GM23338 (cell line): ENCODE measurements around the gene GTF2H4. TPM values are rescaled to one million over a fixed set of nuclear protein-coding genes. Genes with fewer than 3 reads are reported as not detected.

Experiments
- ATAC-seq: fragments of 200-7000 bp; cut with Tn5 transposase; 3 replicates; pipeline ENCODE4 v1.9.1; 2020
- DNase-seq: peaks from one replicate; pipeline ENCODE4 v3.0.0-alpha.2; 2015; ENCODE audit warnings: low spot score
- H2AFZ ChIP-seq: fragments of 200-600 bp; sonication (generic); 2 replicates; pipeline ENCODE4 v1.8.0; 2016; ENCODE audit warnings: antibody characterized with exemption, mild to moderate bottlenecking, moderate library complexity
- H3F3A ChIP-seq: fragments of 200-600 bp; sonication (generic); replicated peaks from 2 replicates; pipeline ENCODE4 v1.8.0; 2017; ENCODE audit warnings: antibody characterized with exemption, mixed run types, low read depth
- H3K27ac ChIP-seq: fragments of 200-600 bp; sonication (generic); 2 replicates; pipeline ENCODE4 v1.6.1; 2016; ENCODE audit warnings: low read depth
- H3K27me3 ChIP-seq: fragments of 200-600 bp; sonication (generic); 2 replicates; pipeline ENCODE4 v1.8.0; 2016; ENCODE audit warnings: mild to moderate bottlenecking, mixed run types, moderate library complexity; ENCODE audit not compliant: insufficient read depth
- H3K36me3 ChIP-seq: fragments of 200-600 bp; sonication (generic); 2 replicates; pipeline ENCODE4 v1.8.0; 2016; ENCODE audit warnings: mild to moderate bottlenecking; ENCODE audit not compliant: insufficient read depth
- H3K4me1 ChIP-seq: fragments of 200-600 bp; sonication (generic); 2 replicates; pipeline ENCODE4 v1.8.0; 2016; ENCODE audit warnings: mild to moderate bottlenecking, moderate library complexity; ENCODE audit not compliant: insufficient read depth
- H3K4me2 ChIP-seq: fragments of 200-600 bp; sonication (generic); 2 replicates; pipeline ENCODE4 v1.7.1; 2017; ENCODE audit warnings: mixed run types
- H3K4me3 ChIP-seq: fragments of 200-600 bp; sonication (generic); 2 replicates; pipeline ENCODE4 v1.6.1; 2016; ENCODE audit warnings: mixed run types
- H3K79me2 ChIP-seq: fragments of 200-600 bp; sonication (generic); replicated peaks from 2 replicates; pipeline ENCODE4 v1.8.0; 2017; ENCODE audit warnings: mild to moderate bottlenecking; ENCODE audit not compliant: insufficient read depth
- H3K9me2 ChIP-seq: fragments of 200-600 bp; sonication (generic); 2 replicates; pipeline ENCODE4 v1.8.0; 2017; ENCODE audit not compliant: insufficient read depth
- H4K20me1 ChIP-seq: fragments of 200-600 bp; sonication (generic); replicated peaks from 2 replicates; pipeline ENCODE4 v1.8.0; 2017; ENCODE audit warnings: mild to moderate bottlenecking; ENCODE audit not compliant: insufficient read depth
- H3K27ac Mint-ChIP-seq: 2 replicates; pipeline ENCODE4 v1.8.0; 2020; ENCODE audit warnings: inconsistent platforms, mild to moderate bottlenecking, moderate library complexity, mixed read lengths
- H3K27me3 Mint-ChIP-seq: 3 replicates; pipeline ENCODE4 v1.8.0; 2022; ENCODE audit warnings: low read depth, mild to moderate bottlenecking, moderate library complexity, mixed read lengths, inconsistent platforms; ENCODE audit not compliant: insufficient read depth, poor library complexity
- H3K36me3 Mint-ChIP-seq: 3 replicates; pipeline ENCODE4 v1.8.0; 2021; ENCODE audit warnings: low read depth, mild to moderate bottlenecking, inconsistent platforms, moderate library complexity, mixed read lengths
- H3K4me1 Mint-ChIP-seq: 3 replicates; pipeline ENCODE4 v1.8.0; 2020; ENCODE audit warnings: mild to moderate bottlenecking, inconsistent platforms, mixed read lengths
- H3K4me3 Mint-ChIP-seq: 3 replicates; pipeline ENCODE4 v1.8.0; 2021; ENCODE audit warnings: moderate library complexity, mild to moderate bottlenecking, inconsistent platforms, mixed read lengths
- H3K9me3 Mint-ChIP-seq: 3 replicates; pipeline ENCODE4 v1.8.0; 2020; ENCODE audit warnings: moderate library complexity, mild to moderate bottlenecking, inconsistent platforms, mixed read lengths
- EZH2 ChIP-seq: fragments of 200-600 bp; sonication (generic); IDR thresholded peaks from one replicate; pipeline ENCODE4 v1.8.0; 2017; ENCODE audit warnings: antibody characterized with exemption, mild to moderate bottlenecking, low read depth; ENCODE audit not compliant: unreplicated experiment
- EZH2phosphoT487 ChIP-seq: fragments of 200-600 bp; sonication (generic); IDR thresholded peaks from one replicate; pipeline ENCODE4 v1.8.1; 2018; ENCODE audit warnings: antibody characterized with exemption; ENCODE audit not compliant: unreplicated experiment
- NANOG ChIP-seq: IDR thresholded peaks from 2 replicates; pipeline ENCODE4 v1.6.1; 2016; ENCODE audit warnings: antibody characterized with exemption, borderline replicate concordance
- POLR2AphosphoS5 ChIP-seq: IDR thresholded peaks from 2 replicates; pipeline ENCODE4 v1.6.1; 2016; ENCODE audit warnings: antibody characterized with exemption, low read depth
- REST ChIP-seq: IDR thresholded peaks from one replicate; pipeline ENCODE4 v1.6.1; 2018; ENCODE audit warnings: antibody characterized with exemption; ENCODE audit not compliant: unreplicated experiment
- STAT1 ChIP-seq: IDR thresholded peaks from one replicate; pipeline ENCODE4 v1.6.1; 2016; ENCODE audit warnings: antibody characterized with exemption; ENCODE audit not compliant: unreplicated experiment
- ZNF114 ChIP-seq: fragments of 250-450 bp; sonication (Bioruptor Pico); IDR thresholded peaks from 2 replicates; pipeline ENCODE4 v1.5.0; 2020; ENCODE audit warnings: mild to moderate bottlenecking, moderate library complexity
- ZNF331 ChIP-seq: fragments of 250-450 bp; sonication (Bioruptor Pico); IDR thresholded peaks from 2 replicates; pipeline ENCODE4 v1.5.0; 2020; ENCODE audit warnings: low read depth, mild to moderate bottlenecking, moderate library complexity
- ZNF462 ChIP-seq: fragments of 250-450 bp; sonication (Bioruptor Pico); IDR thresholded peaks from 2 replicates; pipeline ENCODE4 v1.5.0; 2020; ENCODE audit warnings: mild to moderate bottlenecking, moderate library complexity
- polyA plus RNA-seq: library from polyadenylated mRNA; unstranded; fragments of >200 nt; fragmentation: Nextera tagmentation; extraction: Ambion mirVana; gene quantifications from 2 replicates; pipeline ENCODE4 v1.2.1, GENCODE V29; 2016
- total RNA-seq: library from RNA; depleted of rRNA; stranded (reverse); fragments of >200 nt; shearing (Covaris generic); gene quantifications from 2 replicates; pipeline ENCODE4 v1.2.3, GENCODE V29; 2014
- TF ChIP-seq, protein P1 (sequence below): IDR thresholded peaks from 2 replicates; pipeline ENCODE4 v1.6.1; 2016; ENCODE audit warnings: antibody characterized with exemption

Gene GTF2H4
- total and polyA plus RNA-seq, 2 experiments from 2014 or later, result 14.8 to 32.6 TPM

- TF ChIP-seq REST (no peak), ZNF331 (no peak), ZNF114 (CRISPR knock-in tag) (no peak), STAT1 (no peak)
- TF ChIP-seq, protein P1, sequence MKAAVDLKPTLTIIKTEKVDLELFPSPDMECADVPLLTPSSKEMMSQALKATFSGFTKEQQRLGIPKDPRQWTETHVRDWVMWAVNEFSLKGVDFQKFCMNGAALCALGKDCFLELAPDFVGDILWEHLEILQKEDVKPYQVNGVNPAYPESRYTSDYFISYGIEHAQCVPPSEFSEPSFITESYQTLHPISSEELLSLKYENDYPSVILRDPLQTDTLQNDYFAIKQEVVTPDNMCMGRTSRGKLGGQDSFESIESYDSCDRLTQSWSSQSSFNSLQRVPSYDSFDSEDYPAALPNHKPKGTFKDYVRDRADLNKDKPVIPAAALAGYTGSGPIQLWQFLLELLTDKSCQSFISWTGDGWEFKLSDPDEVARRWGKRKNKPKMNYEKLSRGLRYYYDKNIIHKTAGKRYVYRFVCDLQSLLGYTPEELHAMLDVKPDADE, result no peak
Measured at GRCh38 chr6:30890646-30891449, 17.2 kb upstream of the GTF2H4 start (continued).

- no peak overlapping the region for H3K4me3 ChIP-seq
- peaks cover 37% of the 10 kb centered on the region for H3K4me1 Mint-ChIP-seq
- H3K27ac ChIP-seq, result no peak overlapping the region
- peaks cover 14% of the 10 kb centered on the region for H4K20me1 ChIP-seq
- no peak overlapping the region for H2AFZ ChIP-seq
- H3K79me2 ChIP-seq, result peaks cover 36% of the 10 kb centered on the region
- H3K4me3 Mint-ChIP-seq, result no peak overlapping the region; the same call in 2 of the 3 replicates
- H3K27ac Mint-ChIP-seq, result no peak overlapping the region
- H3K27me3 Mint-ChIP-seq, result peaks cover 3% of the 10 kb centered on the region
- peaks cover 63% of the 10 kb centered on the region for H3K36me3 Mint-ChIP-seq
- peaks cover 9% of the 10 kb centered on the region for H3K36me3 ChIP-seq
- H3K9me3 Mint-ChIP-seq, result no peaks in the 10 kb centered on the region
- DNase-seq, result no peak
- no peak overlapping the region for H3K4me2 ChIP-seq
- 0 out of 2 replicates have a peak, but pooled peaks cover 3% of the 10 kb centered on the region for H3F3A ChIP-seq
- no peaks in the 10 kb centered on the region for H3K27me3 ChIP-seq
- no peak for ATAC-seq
- H3K4me1 ChIP-seq, result peaks cover 12% of the 10 kb centered on the region
- H3K9me2 ChIP-seq, result no peaks in the 10 kb centered on the region
- TF ChIP-seq ZNF462 (CRISPR knock-in tag), result no peak
- no peak for TF ChIP-seq EZH2
- TF ChIP-seq NANOG, result no peak
- no peak for TF ChIP-seq POLR2AphosphoS5
- TF ChIP-seq EZH2phosphoT487, result no peak
- TF ChIP-seq STAT1, result no peak
- no peak for TF ChIP-seq REST
Measured at GRCh38 chr6:30891450-30891723, 16.6 kb upstream of the GTF2H4 start.
